Activated CD4-positive, alpha-beta memory T cell treated with anti-CD3 and anti-CD28 coated beads, Interleukin-2, amount 10 ng/mL, durations not matched to agents 7 days and 5 days (primary cell): ENCODE results near the gene ANKHD1. TPM values are rescaled to one million over a fixed set of nuclear protein-coding genes. Genes with fewer than 3 reads are reported as not detected.
A peak's percentile ranks its signal among the peaks of the same experiment; 100 is the strongest.

ENCODE experiments used
- CTCF ChIA-PET: fragments of 350-600 bp; sonication (Branson Sonifier 250); formaldehyde crosslinking; loops from one replicate; lab custom pipeline; 2021; ENCODE audit warnings: antibody characterized with exemption, inconsistent platforms; lab: Charles Lee
- POLR2A ChIA-PET: fragments of 350-600 bp; sonication (Branson Sonifier 250); formaldehyde crosslinking; loops from one replicate; lab custom pipeline; 2021; ENCODE audit warnings: antibody characterized with exemption; lab: Charles Lee
- DNase-seq: peaks from one replicate; pipeline ENCODE4 v3.0.0-alpha.2; 2020
- H3K27ac Mint-ChIP-seq: one replicate; pipeline ENCODE4 v1.8.0; 2021; ENCODE audit warnings: mild to moderate bottlenecking, mixed read lengths
- H3K27me3 Mint-ChIP-seq: one replicate; pipeline ENCODE4 v1.8.0; 2021; ENCODE audit warnings: mixed read lengths
- H3K36me3 Mint-ChIP-seq: one replicate; pipeline ENCODE4 v1.8.0; 2021; ENCODE audit warnings: low read depth, mixed read lengths
- H3K4me1 Mint-ChIP-seq: one replicate; pipeline ENCODE4 v1.8.0; 2021; ENCODE audit warnings: mixed read lengths
- H3K4me3 Mint-ChIP-seq: one replicate; pipeline ENCODE4 v1.8.0; 2021; ENCODE audit warnings: mild to moderate bottlenecking, mixed read lengths
- H3K9me3 Mint-ChIP-seq: one replicate; pipeline ENCODE4 v1.8.0; 2021; ENCODE audit warnings: mixed read lengths
- total RNA-seq, 2 experiments: library from RNA; stranded (reverse); gene quantifications; one replicate each; pipeline ENCODE4 v1.2.3, GENCODE V29; 2021

ANKHD1 gene
- total RNA-seq, 2 experiments from 2014 or later = 109 to 122 TPM

DNA sequence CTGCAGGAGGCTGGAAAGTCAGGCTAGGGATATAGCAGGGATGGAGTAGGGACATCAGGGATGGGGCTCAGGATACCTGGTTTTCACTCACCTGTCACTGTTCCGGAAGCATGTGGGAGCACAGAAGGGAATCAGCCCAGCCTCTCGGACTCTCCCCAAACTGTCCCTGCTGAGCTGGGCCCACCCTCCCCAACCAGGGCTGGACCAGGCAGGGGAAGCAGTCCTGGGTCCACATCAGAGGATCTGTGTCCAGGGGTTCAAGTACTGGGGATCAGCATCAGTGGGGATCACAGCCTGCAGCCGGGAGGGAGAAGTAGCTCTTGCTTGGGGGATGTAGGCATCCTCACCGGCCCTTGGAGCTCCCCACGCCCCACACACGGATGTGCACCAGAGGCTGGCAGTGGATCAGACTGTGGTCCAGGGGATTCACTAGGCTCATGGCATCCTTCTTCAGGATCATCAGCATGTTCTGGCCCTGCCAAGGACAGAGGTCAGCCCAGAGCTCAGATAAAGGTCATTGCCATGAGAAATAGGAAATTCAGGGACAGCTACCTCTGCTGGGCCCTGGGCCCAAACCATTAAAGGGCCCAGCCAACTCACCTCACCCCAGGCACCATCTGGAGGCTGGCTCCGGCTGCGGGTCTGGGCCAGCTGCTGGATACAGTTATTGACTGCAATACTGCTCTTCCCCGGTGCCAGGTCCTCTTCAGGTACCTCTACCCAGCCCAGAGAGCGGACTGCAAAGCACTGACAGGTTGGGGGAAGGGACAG is 160.3 kb downstream of the ANKHD1 start:
- POLR2A ChIA-PET = interaction anchor here (0.9 to 10.7 kb wide), 5 partner anchors 13 to 160 kb away, joined by 3 to 101 read pairs (median 5); partner anchors contain the start of genes ANKHD1, EIF4EBP3, IK and NDUFA2

DNA sequence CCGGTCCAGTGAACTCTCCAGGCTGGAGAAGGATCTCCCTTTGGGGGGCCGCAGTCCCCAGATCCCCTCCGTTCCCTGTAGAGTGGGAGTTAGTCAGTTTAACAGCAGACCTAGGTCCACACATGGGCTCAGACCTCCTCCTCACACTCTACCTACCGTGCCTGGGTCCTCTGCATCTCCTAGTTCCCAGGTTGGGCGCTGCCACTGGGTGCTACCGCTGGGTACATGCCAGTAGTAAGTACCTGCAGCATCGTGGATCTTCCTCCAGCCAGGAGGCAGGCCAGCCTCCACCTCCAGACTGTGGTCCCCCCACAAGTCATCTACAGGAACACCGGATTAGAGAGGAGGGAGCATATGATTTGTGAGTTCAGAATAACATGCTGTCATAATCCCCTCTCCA is 162.0 kb downstream of the ANKHD1 start:
- ChIA-PET POLR2A (interaction anchor here (0.6 to 10.7 kb wide), 13 partner anchors 8 to 162 kb away, joined by 3 to 101 read pairs (median 4); partner anchors contain the start of genes ANKHD1, EIF4EBP3, HARS1 and HARS2), CTCF (interaction anchor here (1.2 kb wide), 1 partner anchor 16 kb away, joined by 5 read pairs; the partner anchor contains the start of gene EIF4EBP3)
- H3K4me3 Mint-ChIP-seq = peak overlapping the region; percentile 93
- peaks cover 31% of the 10 kb centered on the region for H3K36me3 Mint-ChIP-seq
- H3K4me1 Mint-ChIP-seq = peaks cover 59% of the 10 kb centered on the region
- H3K27me3 Mint-ChIP-seq = no peaks in the 10 kb centered on the region
- H3K9me3 Mint-ChIP-seq = no peaks in the 10 kb centered on the region
- DNase-seq = no peak
- peak overlapping the region; percentile 89 for H3K27ac Mint-ChIP-seq

More for the DNA sequence above, 160.3 kb downstream of the ANKHD1 start:
- Mint-ChIP-seq H3K4me3 (no peak overlapping the region), H3K9me3 (no peaks in the 10 kb centered on the region), H3K36me3 (peaks cover 23% of the 10 kb centered on the region), H3K27ac (no peak overlapping the region), H3K27me3 (no peaks in the 10 kb centered on the region), H3K4me1 (peaks cover 51% of the 10 kb centered on the region)
- CTCF ChIA-PET = interaction anchor here (1.0 kb wide), 1 partner anchor 15 kb away, joined by 3 read pairs; the partner anchor contains the start of gene EIF4EBP3
- no peak for DNase-seq

DNA sequence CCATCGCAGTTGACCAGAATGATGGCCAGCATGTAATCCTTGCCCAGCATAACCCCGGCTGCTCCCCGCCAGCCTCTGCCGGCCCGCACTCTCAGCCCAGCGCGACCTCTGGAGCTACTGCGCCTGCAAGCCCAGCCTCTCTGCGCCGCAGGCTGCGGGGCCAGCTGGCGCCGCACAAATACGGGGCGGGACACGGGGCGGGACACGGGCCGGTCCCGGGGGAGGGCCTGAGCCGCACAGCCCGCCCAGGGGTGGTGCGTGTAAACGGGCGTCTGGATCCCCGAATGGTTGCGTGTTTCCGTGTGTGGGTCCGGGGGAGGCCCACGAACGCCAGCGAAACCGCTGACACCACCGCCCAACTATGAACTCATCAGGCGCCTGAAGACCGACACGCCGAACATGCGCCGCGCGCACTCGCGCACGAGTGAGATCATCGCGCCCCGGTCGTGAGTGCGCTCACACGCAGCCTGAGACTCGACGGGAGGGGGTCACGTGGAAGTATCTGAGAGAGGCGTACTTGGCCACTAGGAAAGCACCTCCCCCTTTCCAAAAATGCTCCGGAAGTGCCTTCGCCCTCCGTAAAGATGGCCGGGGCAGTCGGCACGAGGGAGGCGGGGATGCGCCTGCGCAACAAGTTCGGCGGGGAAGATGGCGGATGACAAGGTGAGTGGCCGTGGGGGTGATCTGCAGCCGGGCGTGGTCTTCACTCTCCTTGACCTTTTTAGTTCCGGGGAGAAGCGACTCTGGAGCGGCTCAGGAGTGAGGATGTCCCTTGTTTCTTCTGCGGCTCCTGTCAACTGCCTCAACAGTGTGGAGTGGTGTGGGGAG is 162.8 kb downstream of the ANKHD1 start, which contains the start of the genes APBB3 and SLC35A4:
TSS of gene APBB3 (minus strand) at position 403 of the 828 bp plus-strand sequence. CDS start at position 50, 353 bp downstream.
TSS of gene SLC35A4 (plus strand) at position 633 of the 828 bp plus-strand sequence. CDS start 2,342 bp downstream, outside the sequence.
- Mint-ChIP-seq H3K4me1 (peaks cover 67% of the 10 kb centered on the region), H3K36me3 (peaks cover 36% of the 10 kb centered on the region), H3K9me3 (no peaks in the 10 kb centered on the region), H3K27ac (peak within 1 kb of the TSS; percentile 89), H3K27me3 (no peaks in the 10 kb centered on the region), H3K4me3 (peak within 1 kb of the TSS; percentile 93)
- DNase-seq = peak; percentile 98
- POLR2A ChIA-PET = interaction anchor here (0.6 to 10.7 kb wide), 18 partner anchors 7 to 163 kb away, joined by 3 to 101 read pairs (median 4); partner anchors contain the start of genes ANKHD1, EIF4EBP3, HARS1 and HARS2
- CTCF ChIA-PET = interaction anchor here (0.6 to 1.5 kb wide), 7 partner anchors 15 to 129 kb away, joined by 3 to 7 read pairs (median 4); partner anchors contain the start of genes CD14 and EIF4EBP3

DNA sequence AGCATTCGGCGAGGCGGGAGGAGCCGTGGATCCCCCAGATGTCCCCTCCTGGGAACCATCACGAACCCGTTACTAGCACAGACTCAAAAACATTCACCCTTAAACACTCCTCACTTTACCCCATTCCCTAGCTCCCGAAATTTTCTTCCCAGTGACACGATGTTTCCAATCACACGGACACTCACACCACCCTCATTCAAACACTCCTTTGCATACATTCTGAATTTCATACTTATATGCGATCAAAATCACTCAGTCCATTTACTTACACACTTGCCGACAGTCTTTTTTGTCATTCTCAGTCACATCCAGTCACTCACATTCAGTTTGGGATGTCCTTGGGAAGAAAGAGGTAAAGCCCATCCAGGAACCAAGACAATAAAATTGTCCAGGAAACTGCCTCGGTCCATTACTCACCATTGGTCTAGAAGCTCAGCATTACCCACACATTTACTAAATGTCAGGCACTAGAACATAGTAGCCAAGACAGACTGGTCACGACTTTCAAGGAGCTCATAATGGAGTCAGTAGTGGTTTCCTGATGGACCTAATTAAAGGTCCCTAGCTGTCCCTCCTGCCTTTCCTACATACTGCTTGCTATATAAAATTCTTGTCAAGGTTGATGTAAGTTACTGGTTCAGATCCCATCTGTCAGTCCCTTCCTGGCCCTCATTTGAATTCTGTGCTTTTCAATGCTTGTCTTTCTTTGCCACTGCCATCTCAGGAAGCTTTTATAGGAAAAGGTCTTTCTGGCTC is 163.6 kb downstream of the ANKHD1 start:
- ChIA-PET POLR2A (interaction anchor here (0.7 to 10.7 kb wide), 14 partner anchors 8 to 219 kb away, joined by 3 to 101 read pairs (median 4); partner anchors contain the start of genes ANKHD1, CD14, EIF4EBP3 and HBEGF), CTCF (interaction anchor here (0.6 to 1.5 kb wide), 8 partner anchors 14 to 284 kb away, joined by 3 to 7 read pairs (median 4); partner anchors contain the start of genes CD14 and EIF4EBP3)
- H3K9me3 Mint-ChIP-seq = no peaks in the 10 kb centered on the region
- H3K27ac Mint-ChIP-seq = peak overlapping the region; percentile 89
- H3K27me3 Mint-ChIP-seq = no peaks in the 10 kb centered on the region
- peaks cover 40% of the 10 kb centered on the region for H3K36me3 Mint-ChIP-seq
- peaks cover 74% of the 10 kb centered on the region for H3K4me1 Mint-ChIP-seq
- DNase-seq = no peak
- peak overlapping the region; percentile 93 for H3K4me3 Mint-ChIP-seq

DNA sequence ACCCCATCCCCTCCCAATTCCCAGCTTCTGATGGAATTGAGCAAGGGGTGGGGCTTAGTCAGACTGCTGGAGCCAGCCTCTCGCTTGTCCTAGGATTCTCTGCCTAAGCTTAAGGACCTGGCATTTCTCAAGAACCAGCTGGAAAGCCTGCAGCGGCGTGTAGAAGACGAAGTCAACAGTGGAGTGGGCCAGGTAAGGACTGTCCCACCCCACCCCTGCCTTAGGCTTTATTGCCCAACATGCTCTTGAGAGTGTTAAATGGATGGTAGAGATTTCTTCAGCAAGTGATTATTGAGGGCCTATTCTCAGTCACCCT is 164.1 kb downstream of the ANKHD1 start:
- H3K4me3 Mint-ChIP-seq = peak overlapping the region; percentile 93
- H3K36me3 Mint-ChIP-seq = peaks cover 42% of the 10 kb centered on the region
- peak overlapping the region; percentile 89 for H3K27ac Mint-ChIP-seq
- H3K4me1 Mint-ChIP-seq = peaks cover 75% of the 10 kb centered on the region
- no peak for DNase-seq
- ChIA-PET POLR2A (interaction anchor here (0.7 to 10.7 kb wide), 12 partner anchors 8 to 220 kb away, joined by 3 to 101 read pairs (median 6); partner anchors contain the start of genes ANKHD1, CD14, EIF4EBP3 and HBEGF), CTCF (interaction anchor here (0.6 to 1.4 kb wide), 7 partner anchors 13 to 284 kb away, joined by 3 to 7 read pairs (median 4); partner anchors contain the start of genes CD14 and EIF4EBP3)
- no peaks in the 10 kb centered on the region for H3K9me3 Mint-ChIP-seq
- no peaks in the 10 kb centered on the region for H3K27me3 Mint-ChIP-seq

DNA sequence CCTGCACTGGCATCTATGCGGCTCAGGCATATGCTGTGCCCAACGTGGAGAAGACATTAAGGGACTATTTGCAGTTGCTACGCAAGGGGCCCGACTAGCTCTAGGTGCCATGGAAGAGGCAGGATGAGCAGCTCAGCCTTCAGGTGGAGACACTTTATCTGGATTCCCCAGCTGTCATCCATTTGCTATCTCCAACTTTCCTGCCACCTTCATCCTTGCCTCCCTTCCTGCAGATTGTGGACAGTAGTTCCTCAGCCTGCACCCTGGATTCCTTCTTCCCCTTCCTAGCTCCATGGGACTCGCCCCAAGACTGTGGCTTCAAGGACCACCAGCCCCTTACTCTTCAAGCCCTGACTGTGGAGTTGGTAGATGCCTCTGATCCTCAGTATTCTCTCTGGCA is 165.0 kb downstream of the ANKHD1 start:
- Mint-ChIP-seq H3K4me1 (peaks cover 73% of the 10 kb centered on the region), H3K27me3 (no peaks in the 10 kb centered on the region), H3K9me3 (no peaks in the 10 kb centered on the region), H3K27ac (peak overlapping the region; percentile 19), H3K4me3 (no peak overlapping the region), H3K36me3 (peaks cover 45% of the 10 kb centered on the region)
- ChIA-PET POLR2A (interaction anchor here (0.6 to 5.9 kb wide), 6 partner anchors 9 to 81 kb away, joined by 3 to 29 read pairs (median 10); partner anchors contain the start of genes CD14, EIF4EBP3, IK and NDUFA2), CTCF (interaction anchor here (1.0 kb wide), 1 partner anchor 144 kb away, joined by 3 read pairs; no protein-coding TSS in a partner anchor)
- DNase-seq = no peak

DNA sequence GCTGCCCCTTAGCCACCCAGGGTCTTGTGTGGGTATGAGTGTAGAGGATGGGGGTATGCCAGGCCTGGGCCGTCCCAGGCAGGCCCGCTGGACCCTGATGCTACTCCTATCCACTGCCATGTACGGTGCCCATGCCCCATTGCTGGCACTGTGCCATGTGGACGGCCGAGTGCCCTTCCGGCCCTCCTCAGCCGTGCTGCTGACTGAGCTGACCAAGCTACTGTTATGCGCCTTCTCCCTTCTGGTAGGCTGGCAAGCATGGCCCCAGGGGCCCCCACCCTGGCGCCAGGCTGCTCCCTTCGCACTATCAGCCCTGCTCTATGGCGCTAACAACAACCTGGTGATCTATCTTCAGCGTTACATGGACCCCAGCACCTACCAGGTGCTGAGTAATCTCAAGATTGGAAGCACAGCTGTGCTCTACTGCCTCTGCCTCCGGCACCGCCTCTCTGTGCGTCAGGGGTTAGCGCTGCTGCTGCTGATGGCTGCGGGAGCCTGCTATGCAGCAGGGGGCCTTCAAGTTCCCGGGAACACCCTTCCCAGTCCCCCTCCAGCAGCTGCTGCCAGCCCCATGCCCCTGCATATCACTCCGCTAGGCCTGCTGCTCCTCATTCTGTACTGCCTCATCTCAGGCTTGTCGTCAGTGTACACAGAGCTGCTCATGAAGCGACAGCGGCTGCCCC is 165.6 kb downstream of the ANKHD1 start:
- peaks cover 45% of the 10 kb centered on the region for H3K36me3 Mint-ChIP-seq
- no peak overlapping the region for H3K4me3 Mint-ChIP-seq
- no peak overlapping the region for H3K27ac Mint-ChIP-seq
- peaks cover 73% of the 10 kb centered on the region for H3K4me1 Mint-ChIP-seq
- H3K9me3 Mint-ChIP-seq = no peaks in the 10 kb centered on the region
- CTCF ChIA-PET = interaction anchor here (1.0 to 1.4 kb wide), 2 partner anchors 9 to 144 kb away, joined by 3 read pairs; no protein-coding TSS in a partner anchor
- POLR2A ChIA-PET = interaction anchor here (0.9 to 5.9 kb wide), 3 partner anchors 10 to 20 kb away, joined by 3 to 29 read pairs (median 12); partner anchors contain the start of genes EIF4EBP3 and SRA1
- no peaks in the 10 kb centered on the region for H3K27me3 Mint-ChIP-seq
- no peak for DNase-seq

DNA sequence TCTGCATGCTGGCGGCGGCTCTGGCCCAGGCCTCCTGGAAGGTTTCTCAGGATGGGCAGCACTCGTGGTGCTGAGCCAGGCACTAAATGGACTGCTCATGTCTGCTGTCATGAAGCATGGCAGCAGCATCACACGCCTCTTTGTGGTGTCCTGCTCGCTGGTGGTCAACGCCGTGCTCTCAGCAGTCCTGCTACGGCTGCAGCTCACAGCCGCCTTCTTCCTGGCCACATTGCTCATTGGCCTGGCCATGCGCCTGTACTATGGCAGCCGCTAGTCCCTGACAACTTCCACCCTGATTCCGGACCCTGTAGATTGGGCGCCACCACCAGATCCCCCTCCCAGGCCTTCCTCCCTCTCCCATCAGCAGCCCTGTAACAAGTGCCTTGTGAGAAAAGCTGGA is 166.2 kb downstream of the ANKHD1 start:
- H3K4me3 Mint-ChIP-seq = no peak overlapping the region
- CTCF ChIA-PET = interaction anchor here (1.4 kb wide), 1 partner anchor 9 kb away, joined by 3 read pairs; no protein-coding TSS in a partner anchor
- no peaks in the 10 kb centered on the region for H3K9me3 Mint-ChIP-seq
- DNase-seq = no peak
- H3K36me3 Mint-ChIP-seq = peaks cover 45% of the 10 kb centered on the region
- no peaks in the 10 kb centered on the region for H3K27me3 Mint-ChIP-seq
- POLR2A ChIA-PET = interaction anchor here (0.9 to 5.9 kb wide), 3 partner anchors 10 to 21 kb away, joined by 3 to 29 read pairs (median 12); partner anchors contain the start of genes EIF4EBP3 and SRA1
- H3K27ac Mint-ChIP-seq = no peak overlapping the region
- peaks cover 68% of the 10 kb centered on the region for H3K4me1 Mint-ChIP-seq

DNA sequence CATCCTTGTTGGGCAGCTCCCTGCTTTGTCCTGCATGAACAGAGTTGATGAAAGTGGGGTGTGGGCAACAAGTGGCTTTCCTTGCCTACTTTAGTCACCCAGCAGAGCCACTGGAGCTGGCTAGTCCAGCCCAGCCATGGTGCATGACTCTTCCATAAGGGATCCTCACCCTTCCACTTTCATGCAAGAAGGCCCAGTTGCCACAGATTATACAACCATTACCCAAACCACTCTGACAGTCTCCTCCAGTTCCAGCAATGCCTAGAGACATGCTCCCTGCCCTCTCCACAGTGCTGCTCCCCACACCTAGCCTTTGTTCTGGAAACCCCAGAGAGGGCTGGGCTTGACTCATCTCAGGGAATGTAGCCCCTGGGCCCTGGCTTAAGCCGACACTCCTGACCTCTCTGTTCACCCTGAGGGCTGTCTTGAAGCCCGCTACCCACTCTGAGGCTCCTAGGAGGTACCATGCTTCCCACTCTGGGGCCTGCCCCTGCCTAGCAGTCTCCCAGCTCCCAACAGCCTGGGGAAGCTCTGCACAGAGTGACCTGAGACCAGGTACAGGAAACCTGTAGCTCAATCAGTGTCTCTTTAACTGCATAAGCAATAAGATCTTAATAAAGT is 166.9 kb downstream of the ANKHD1 start:
- H3K36me3 Mint-ChIP-seq = peaks cover 45% of the 10 kb centered on the region
- peak overlapping the region; percentile 93 for H3K27ac Mint-ChIP-seq

DNA sequence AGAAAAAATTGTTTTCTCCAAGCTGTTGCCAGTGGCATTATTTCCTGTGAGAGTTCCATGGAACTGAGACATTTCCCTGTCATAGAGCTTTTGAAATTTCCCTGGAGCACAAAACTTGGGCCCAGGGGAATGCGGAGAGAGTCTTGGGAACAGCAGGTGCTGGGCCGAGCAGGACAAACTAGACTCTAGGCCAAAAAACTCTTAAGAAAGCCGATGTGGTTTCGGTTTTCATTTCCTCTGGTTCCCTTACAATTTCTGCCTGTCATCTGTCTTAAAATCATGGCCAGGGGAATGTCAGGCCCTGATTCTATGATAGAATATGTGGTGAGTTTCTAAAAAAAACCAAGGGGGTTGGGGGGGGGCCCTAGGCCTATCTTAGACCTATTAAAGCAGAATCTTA is 167.6 kb downstream of the ANKHD1 start:
- CTCF ChIA-PET = interaction anchor here (0.8 to 1.9 kb wide), 6 partner anchors 22 to 329 kb away, joined by 3 to 12 read pairs (median 6); partner anchors contain the start of genes CD14 and EIF4EBP3
- POLR2A ChIA-PET = interaction anchor here (1.2 to 5.9 kb wide), 8 partner anchors 10 to 168 kb away, joined by 3 to 29 read pairs (median 6); partner anchors contain the start of genes ANKHD1, EIF4EBP3, HARS1 and HARS2
- Mint-ChIP-seq H3K36me3 (peaks cover 45% of the 10 kb centered on the region), H3K27me3 (no peaks in the 10 kb centered on the region), H3K4me1 (peaks cover 56% of the 10 kb centered on the region), H3K4me3 (peak overlapping the region; percentile 67), H3K27ac (peak overlapping the region; percentile 93), H3K9me3 (no peaks in the 10 kb centered on the region)
- no peak for DNase-seq

More for the DNA sequence above, 166.9 kb downstream of the ANKHD1 start:
- ChIA-PET CTCF (interaction anchor here (1.4 to 1.6 kb wide), 2 partner anchors 10 to 64 kb away, joined by 3 to 7 read pairs; partner anchors contain the start of gene CD14), POLR2A (interaction anchor here (1.2 to 5.9 kb wide), 8 partner anchors 9 to 167 kb away, joined by 3 to 29 read pairs (median 6); partner anchors contain the start of genes ANKHD1, EIF4EBP3, HARS1 and HARS2)
- H3K4me3 Mint-ChIP-seq = peak overlapping the region; percentile 67
- DNase-seq = no peak
- H3K27me3 Mint-ChIP-seq = no peaks in the 10 kb centered on the region
- no peaks in the 10 kb centered on the region for H3K9me3 Mint-ChIP-seq
- H3K4me1 Mint-ChIP-seq = peaks cover 62% of the 10 kb centered on the region
